Inflammatory macrophage treated with lipopolysaccharide for 1 hour (primary cell): ENCODE data around the gene KCNH8.
"Not testable (repeated sequence)": the region's sequence is repeated elsewhere in the genome, so short reads cannot be mapped to it uniquely, and the experiment has no call there.

Source experiments
- DNase-seq, 2 donors: peaks; one replicate each; pipeline ENCODE4 v3.0.0-alpha.2; 2020 to 2022

KCNH8 gene

GRCh38 chr3:19183584-19183983, 35.3 kb downstream of the KCNH8 start:
- DNase-seq = no peak

- no peak for DNase-seq
These were observed 41.8 kb downstream of the KCNH8 start for GRCh38 chr3:19190126-19190525.

GRCh38 chr3:19190602-19191001, 42.3 kb downstream of the KCNH8 start:
- DNase-seq = peak; percentile 15 to 16

- no peak for DNase-seq
These were observed 50.8 kb downstream of the KCNH8 start for GRCh38 chr3:19199131-19199530.

DNA sequence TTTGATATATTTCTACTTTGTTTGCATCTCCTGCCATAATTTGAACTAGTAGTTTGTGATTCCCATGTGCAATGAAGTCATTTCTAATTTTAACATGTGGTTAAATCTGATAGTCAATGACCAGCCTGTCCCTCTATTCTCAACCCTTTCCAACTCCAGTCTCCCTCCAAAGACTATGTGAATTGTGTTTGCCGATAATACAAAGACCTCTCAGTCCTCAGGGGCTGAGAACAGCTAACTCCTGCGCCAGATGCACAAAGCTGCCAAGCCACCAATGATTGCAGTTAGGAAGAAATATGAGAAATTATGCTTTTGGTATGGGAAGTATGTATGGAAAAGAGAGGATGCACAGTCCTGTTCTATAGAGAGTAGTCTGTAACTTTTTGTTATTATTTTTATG, 54.0 kb downstream of the KCNH8 start:
- DNase-seq = no peak

DNA sequence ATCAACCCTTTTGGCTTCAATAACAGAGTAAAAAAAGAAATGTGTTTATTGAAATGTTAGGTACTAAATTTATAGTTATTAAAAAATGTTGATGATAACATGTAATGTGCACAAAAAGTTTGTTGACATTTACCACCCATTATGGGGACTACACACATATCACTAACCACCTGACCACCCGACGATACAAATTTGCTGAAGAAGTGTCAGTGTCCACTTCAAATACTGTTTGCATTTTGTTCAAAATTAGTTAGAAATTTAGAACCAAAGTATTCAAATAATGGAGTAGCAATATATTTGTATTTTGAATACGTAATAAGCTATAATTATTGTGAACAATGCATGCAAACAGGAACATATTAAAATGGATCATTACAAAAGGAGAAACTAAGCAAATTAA, 54.4 kb downstream of the KCNH8 start:
- DNase-seq = no peak

- DNase-seq = no peak
These were observed 58.2 kb downstream of the KCNH8 start for GRCh38 chr3:19206540-19206939.

DNA sequence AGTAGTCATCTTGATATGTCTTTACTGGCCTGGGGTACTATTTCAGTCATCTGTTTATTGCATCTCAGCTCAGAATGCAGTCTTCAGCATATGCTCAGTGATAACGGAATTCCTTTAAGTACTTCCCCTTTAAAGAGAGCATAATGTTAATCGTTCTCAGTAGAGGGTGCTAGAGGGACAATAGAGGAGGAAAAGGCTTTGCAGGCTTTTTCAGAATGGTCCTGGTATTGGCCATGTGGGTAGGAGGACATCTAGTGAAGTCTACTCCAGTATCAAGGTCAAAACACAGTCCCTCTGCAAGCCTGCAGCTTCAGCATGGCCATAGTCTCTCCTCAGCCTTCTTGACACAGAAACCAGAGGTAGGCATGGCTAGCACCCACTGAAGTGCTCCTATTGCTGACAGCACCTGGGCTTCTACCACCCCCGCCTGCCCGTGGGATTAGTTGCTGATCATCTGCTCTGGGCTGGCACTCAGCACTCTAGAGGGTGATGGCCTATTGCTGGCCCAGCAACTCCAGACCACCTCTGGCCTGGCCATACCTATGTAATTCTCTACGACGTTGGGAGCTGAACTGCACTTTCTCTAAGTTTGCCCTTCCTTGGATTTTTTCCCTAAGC, 65.4 kb downstream of the KCNH8 start:
- DNase-seq = peak; percentile 4 to 51

- no peak for DNase-seq
These were observed 67.1 kb downstream of the KCNH8 start for GRCh38 chr3:19215427-19215826.

DNA sequence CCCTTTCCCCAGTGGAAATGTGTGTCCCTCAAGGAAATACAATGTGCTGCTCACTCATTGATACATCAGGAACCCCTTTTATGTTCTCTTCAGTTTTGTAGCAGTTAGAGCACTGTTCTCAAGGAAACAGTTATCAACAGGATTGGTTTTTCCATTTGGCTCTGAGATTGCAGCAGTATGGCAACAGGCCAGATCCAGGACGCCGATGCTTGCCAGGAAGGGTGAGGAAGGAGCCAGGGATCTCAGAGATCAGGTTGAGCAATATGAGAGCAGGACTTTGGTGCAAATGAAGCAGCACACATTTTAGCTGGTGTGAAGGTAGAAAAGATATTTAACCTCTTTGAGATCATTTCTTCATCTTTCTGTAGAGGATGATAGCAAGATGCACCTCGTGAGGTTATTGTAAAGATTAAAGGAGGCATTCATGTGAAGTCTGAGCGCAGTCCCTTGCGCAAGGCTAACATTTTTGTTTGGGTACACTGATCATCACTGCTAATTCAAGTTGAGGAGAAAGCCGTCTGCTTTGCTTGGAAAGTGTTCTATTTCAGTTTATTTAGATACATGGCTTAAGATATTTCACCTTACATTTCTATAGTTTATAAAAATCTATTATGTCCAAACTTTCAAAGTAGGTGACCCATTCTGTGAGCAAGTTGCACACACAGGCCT, 68.5 kb downstream of the KCNH8 start:
- no peak for DNase-seq

DNA sequence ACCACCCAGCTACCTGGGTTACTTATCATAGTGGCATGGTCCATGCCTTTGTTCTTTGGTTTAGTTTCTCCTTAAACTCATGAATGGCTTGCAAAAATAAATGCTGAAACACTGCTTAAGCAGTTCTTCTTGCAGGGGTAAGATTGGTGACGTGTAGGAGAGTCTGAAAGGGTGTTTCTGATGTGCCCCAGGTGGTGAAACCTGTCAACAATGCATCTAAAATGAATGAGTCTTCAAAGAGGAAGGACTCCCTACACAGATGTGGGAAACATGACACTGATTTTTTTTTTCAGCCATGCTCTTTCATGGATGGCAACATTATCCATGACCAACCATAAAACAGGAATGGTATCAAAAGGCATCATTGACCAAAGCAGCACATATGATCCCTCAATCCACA, 72.0 kb downstream of the KCNH8 start:
- DNase-seq = no peak

DNA sequence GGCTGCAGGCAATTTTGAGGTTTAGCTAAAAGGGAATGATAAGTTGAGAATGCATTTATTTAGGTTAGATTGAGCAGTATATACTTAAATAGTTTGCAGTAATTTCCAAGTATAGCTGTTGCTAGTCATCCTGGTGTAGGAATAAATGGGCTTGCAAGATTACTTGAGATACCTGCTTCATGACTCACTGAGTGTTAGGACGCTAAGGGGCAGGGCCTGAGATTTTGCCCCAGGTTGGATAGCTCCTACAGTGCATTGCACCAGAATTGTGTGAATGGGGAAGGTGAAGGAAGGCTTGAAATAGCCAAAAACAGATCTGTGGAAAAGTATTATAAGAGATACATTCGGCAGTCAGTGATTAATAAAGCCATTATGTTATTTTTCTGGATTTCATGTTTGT, 72.8 kb downstream of the KCNH8 start:
- DNase-seq = no peak

- DNase-seq = no peak
These were observed 78.2 kb downstream of the KCNH8 start for GRCh38 chr3:19226479-19226878.

GRCh38 chr3:19228167-19228566, 79.9 kb downstream of the KCNH8 start:
- no peak for DNase-seq

DNA sequence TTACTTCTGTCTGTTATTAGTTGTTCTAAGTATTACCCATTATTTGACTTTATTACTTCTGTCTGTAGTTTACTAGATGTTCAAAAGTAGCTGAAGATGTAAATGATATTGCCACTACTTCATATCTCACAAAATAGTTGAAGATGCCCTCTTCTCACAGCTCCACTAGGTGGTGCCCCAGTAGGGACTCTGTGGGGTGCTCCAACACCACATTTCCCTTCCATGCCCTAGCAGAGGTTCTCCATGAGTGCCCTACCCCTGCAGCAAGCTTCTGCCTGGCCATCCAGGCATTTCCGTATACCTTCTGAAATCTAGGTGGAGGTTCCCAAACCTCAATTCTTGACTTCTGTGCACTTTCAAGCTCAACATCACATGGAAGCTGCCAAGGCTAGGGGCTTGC, 80.8 kb downstream of the KCNH8 start:
- no peak for DNase-seq

DNA sequence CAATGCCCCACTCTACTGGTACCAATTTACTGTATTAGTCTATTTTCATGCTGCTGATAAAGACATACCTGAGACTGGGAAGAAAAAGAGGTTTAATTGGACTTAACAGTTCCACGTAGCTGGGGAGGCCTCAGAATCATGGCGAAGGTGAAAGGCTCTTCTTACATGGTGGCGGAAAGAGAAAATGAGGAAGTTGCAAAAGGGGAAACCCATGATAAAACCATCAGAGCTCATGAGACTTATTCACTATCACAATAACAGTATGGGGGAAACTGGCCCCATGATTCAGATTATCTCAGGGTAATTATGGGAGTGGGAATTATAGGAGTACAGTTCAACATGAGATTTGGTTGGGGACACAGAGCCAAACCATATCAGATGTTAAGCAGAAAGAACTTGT, 81.6 kb downstream of the KCNH8 start:
- DNase-seq = peak; percentile 57 to 59

DNA sequence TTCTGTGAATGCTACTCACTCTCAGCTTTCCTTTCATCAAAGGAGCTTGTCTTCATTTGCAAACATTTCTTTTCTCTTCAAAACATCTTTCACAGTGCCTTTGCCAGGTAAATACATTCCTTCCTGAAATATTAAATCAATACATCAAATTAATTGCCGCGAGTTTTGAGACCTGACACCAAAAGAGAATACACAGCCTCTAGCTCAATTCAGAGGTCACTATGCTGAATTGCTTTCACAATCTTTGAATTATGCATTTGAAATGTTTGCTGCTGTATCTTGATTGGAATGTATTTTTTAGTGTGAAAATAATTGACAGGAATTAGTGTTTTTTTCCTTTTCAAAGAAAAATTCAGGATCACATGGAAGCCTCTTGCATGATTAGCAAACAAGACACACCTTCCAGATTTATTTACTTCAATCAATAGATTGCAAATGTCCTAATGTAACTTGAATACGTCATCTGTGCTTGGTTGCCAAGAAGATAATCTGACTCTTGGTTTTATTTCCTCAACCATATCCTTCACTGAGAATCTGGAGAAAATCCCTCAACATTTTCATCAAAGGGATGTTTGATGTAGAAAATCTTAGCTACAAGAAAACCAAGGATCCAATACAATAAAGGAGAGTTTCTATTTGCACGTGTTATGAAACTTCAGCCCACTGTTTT, 83.6 kb downstream of the KCNH8 start:
- no peak for DNase-seq

DNA sequence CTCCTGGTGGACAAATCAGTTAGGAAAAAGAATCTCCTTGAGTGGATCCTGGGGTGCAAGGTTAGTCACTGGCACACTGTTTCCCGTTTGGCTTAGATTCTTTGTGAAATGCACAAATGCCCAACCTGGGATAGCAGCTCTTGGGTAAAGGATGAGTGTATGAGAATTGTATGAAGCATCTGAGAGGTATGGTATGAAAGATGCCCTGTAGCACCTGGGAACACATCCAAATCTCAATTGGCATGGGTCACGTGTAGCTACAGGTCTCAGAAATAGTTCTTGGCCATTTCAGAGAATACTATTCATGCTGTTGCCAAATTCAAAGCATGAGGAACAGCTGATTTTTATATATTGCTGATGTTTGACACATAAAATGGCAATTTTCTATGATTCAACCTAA, 84.3 kb downstream of the KCNH8 start:
- DNase-seq = no peak

DNA sequence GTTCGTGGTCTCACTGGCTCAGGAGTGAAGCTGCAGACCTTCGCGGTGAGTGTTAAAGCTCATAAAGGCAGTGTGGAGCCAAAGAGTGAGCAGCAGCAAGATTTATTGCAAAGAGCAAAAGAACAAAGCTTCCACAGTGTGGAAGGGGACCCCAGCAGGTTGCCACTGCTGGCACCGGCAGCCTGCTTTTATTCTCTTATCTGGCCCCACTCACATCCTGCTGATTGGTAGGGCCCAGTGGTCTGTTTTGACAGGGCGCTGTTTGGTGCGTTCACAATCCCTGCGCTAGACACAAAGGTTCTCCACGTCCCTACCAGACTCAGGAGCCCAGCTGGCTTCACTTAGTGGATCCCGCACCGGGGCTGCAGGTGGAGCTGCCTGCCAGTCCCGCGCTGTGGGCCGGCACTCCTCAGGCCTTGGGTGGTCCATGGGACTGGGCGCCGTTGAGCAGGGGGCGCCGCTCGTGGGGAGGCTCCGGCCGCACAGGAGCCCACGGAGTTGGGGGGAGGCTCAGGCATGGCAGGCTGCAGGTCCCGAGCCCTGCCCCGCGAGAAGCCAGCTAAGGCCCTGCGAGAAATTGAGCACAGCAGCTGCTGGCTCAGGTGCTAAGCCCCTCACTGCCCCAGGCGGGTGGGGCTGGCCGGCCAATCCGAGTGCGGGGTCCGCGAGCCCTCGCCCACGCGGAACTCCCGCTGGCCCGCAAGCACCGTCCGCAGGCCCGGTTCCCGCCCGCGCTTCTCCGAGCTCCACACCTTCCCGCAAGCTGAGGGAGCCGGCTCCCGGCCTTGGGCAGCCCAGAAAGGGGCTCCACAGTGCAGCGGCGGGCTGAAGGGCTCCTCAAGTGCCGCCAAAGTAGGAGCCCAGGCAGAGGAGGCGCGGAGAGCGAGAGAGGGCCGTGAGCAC, 85.8 kb downstream of the KCNH8 start:
- DNase-seq = not testable (repeated sequence)

- no peak for DNase-seq
These were observed 99.8 kb downstream of the KCNH8 start for GRCh38 chr3:19248143-19248542.

- no peak for DNase-seq
These were observed 100.5 kb downstream of the KCNH8 start for GRCh38 chr3:19248767-19249166.

GRCh38 chr3:19250959-19251610, 102.8 kb downstream of the KCNH8 start:
- no peak for DNase-seq

DNA sequence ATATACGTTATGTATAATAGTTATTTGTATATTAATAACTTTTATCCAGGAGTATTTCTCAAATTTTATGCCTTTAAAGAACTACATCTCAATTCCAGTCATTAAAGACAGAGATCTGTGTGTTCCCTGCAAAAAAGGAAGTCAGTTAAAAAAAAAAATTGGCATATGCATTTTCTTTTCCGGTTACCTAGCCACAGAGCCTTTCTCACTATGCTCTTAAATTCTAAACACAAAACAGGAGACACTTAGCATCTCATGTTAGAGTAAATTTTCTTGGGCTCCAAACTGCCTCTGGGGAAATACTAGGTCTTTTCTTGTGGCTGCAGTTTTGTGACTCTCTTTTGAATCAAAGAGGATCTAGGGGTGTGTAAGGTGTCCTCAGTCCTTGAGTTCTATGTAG, 105.9 kb downstream of the KCNH8 start:
- no peak for DNase-seq
